Activated T-helper 17 cell treated with anti-CD3 and anti-CD28 coated beads, Interleukin-2, amount 50 U/mL, for 72 hours (primary cell): ENCODE data around the gene POU2F1. TPM values are rescaled to one million over a fixed set of nuclear protein-coding genes. Genes with fewer than 3 reads are reported as not detected.

Source experiments
- ATAC-seq: fragments of 150-1000 bp; cut with Tn5 transposase; replicated peaks from 2 replicates; pipeline ENCODE4 v1.10.0; 2021; ENCODE audit warnings: mild to moderate bottlenecking, moderate library complexity
- H3K27ac Mint-ChIP-seq: one replicate; pipeline ENCODE4 v1.8.0; 2022; ENCODE audit warnings: mixed read lengths
- H3K27me3 Mint-ChIP-seq: one replicate; pipeline ENCODE4 v1.8.0; 2022; ENCODE audit warnings: mixed read lengths
- H3K36me3 Mint-ChIP-seq: one replicate; pipeline ENCODE4 v1.8.0; 2022; ENCODE audit warnings: low read depth, mild to moderate bottlenecking, mixed read lengths
- H3K4me1 Mint-ChIP-seq: one replicate; pipeline ENCODE4 v1.8.0; 2022; ENCODE audit warnings: mixed read lengths
- H3K4me3 Mint-ChIP-seq: one replicate; pipeline ENCODE4 v1.8.0; 2022; ENCODE audit warnings: mild to moderate bottlenecking, mixed read lengths
- H3K9me3 Mint-ChIP-seq: one replicate; pipeline ENCODE4 v1.8.0; 2022; ENCODE audit warnings: mixed read lengths
- total RNA-seq, 2 donors: library from RNA; stranded (reverse); gene quantifications; one replicate each; pipeline ENCODE4 v1.2.3, GENCODE V29; 2022

Gene POU2F1
- total RNA-seq, 2 donors from 2014 or later = 20.6 to 28.0 TPM

DNA sequence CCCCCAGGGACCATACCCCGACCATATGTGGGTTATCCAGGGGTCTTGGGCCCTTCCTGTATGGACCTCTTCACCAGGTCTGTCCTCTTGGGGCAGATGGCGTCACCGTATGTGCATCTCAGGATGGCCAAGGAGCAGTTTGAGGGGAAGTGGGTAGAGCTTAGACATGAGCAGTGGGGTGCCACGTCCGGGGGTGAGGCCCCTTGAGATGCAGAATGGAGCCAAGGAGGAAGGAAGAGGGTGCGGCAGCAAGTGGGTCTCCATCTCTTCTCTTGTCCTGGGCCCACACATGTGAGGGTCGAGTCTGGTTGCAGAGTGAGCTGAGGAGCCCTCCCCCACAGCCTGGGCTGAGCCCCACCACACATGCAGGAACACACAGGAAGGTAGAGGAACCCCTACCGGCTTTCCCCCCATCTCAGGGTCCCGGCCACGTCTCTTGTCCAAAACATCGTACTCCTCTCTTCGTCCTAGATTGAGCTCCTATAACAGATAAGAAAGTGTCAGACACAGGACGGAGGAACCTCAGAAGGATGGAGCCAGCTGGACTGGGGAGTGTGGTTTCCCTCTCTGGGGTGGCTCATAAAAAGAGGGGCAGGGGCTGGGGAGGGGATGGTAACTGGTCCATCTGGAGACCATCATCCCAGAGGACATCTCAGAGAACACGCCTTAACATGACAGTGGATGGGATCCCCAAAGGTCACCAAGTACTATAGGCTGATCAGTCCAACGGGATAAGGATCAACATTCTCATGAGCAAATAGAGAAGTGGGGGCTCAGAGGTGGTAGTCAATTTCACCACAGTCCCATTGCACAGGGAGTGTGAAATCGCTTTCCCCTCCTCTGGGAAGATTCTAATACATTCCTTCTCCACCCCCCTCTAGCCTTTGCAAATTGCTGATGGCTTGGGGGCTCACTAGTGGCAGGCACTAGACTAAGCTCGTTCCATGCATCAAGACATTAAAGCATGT, 217.8 kb downstream of the POU2F1 start:
- Mint-ChIP-seq H3K27ac (peak overlapping the region; percentile 90), H3K27me3 (no peaks in the 10 kb centered on the region), H3K4me3 (peak overlapping the region; percentile 15), H3K36me3 (peaks cover 96% of the 10 kb centered on the region), H3K9me3 (no peaks in the 10 kb centered on the region), H3K4me1 (peaks cover 32% of the 10 kb centered on the region)
- no peak for ATAC-seq

DNA sequence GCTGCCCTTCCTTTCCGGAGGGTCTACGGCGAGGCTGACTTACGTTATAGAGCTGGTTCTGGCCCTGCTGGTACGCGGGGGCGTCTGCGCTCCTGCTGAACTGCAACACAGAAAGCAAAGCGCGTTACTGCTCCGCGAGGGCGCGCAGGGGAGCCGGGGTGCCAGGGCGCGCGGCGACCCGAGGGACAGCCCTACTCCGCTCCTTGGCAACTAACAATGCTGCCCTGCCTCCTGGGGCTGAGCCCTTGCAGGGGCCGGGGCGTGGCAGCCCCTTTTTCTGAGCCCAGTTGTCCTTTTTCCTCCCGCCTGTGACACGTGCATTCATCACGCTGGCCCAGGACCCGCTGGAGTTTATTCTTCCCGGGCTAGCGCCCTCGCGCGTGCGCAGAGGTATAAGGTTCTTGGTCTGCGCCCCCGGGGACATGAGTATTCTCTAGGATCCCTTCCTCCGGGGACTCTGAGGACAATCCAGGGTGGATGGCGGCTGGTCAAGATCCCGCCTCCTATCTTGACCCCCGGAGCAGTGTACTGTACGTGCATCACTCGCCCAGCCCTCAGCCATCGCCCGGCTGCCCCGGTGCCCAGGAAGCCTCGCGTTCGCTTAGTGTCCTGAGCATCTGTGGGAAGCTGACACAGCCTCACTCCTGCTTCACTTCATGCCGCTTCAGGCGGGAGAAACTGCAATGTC, 218.8 kb downstream of the POU2F1 start:
- Mint-ChIP-seq H3K4me1 (peaks cover 36% of the 10 kb centered on the region), H3K27ac (peak overlapping the region; percentile 79), H3K9me3 (no peaks in the 10 kb centered on the region), H3K36me3 (peaks cover 96% of the 10 kb centered on the region), H3K27me3 (no peaks in the 10 kb centered on the region), H3K4me3 (peak overlapping the region; percentile 12)
- no peak for ATAC-seq

DNA sequence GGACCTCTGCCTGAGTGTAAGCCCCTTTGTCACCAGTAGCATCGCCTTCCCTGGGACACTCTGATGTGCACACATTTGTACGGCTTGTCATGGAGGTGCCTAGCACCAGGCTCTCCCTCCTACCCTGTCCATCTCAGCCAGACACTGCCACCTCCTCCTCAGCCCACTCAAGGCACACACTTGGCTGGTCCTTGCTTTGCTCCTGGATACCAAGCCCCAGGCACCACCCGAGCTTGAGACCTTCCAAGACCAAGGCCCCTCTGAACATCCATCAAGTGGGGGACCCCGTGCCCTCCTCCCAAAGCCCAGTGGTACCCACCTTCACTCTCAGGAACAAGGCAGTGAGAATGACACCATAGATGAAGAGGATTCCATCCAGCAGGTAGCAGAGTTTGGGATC, 219.7 kb downstream of the POU2F1 start:
- Mint-ChIP-seq H3K27me3 (no peaks in the 10 kb centered on the region), H3K27ac (peak overlapping the region; percentile 79), H3K4me3 (peak overlapping the region; percentile 12), H3K9me3 (no peaks in the 10 kb centered on the region), H3K36me3 (peaks cover 97% of the 10 kb centered on the region), H3K4me1 (peaks cover 36% of the 10 kb centered on the region)
- no peak for ATAC-seq

DNA sequence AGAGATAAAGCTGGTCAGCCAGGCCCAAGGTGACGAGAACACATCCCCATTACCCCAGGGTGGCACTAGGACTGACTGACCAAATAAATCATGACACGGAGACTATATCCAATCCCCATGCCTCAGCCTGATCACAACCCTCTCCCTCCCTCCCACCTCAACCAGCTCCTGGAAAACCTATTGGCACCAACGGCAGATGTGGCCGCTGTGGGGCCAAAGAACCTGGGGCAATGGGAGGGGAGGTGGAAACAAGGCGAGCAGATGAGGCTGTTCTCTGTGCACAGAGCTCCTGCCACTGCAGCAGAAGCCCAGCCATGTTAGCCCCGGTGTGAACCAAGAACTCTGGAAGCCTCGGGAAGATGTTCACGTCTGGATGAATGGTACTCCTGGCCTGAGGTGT, 220.1 kb downstream of the POU2F1 start:
- no peaks in the 10 kb centered on the region for H3K9me3 Mint-ChIP-seq
- H3K4me1 Mint-ChIP-seq = peaks cover 37% of the 10 kb centered on the region
- H3K36me3 Mint-ChIP-seq = peaks cover 97% of the 10 kb centered on the region
- H3K27ac Mint-ChIP-seq = peak overlapping the region; percentile 79
- peak overlapping the region; percentile 12 for H3K4me3 Mint-ChIP-seq
- no peaks in the 10 kb centered on the region for H3K27me3 Mint-ChIP-seq
- no peak for ATAC-seq

DNA sequence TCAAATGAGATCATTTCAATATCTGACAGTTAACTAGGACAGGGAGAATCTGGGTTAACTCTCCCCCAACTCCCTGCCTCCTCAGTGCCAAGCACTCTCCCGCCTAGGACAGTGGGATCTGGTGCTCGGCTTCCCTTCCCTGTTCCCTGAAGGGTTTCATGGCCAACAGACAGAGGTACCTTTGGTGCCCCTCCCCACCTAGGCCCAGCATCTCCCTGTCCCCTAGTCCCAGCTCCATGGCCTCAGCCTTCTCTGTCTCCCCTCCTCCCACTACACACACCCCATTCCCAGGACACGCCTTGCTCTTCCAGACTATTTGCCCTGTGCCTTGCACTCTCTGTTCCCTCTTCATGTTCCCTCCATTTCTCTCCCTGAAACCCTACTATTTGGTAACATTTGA, 220.5 kb downstream of the POU2F1 start:
- no peak for ATAC-seq
- H3K36me3 Mint-ChIP-seq = peaks cover 97% of the 10 kb centered on the region

DNA sequence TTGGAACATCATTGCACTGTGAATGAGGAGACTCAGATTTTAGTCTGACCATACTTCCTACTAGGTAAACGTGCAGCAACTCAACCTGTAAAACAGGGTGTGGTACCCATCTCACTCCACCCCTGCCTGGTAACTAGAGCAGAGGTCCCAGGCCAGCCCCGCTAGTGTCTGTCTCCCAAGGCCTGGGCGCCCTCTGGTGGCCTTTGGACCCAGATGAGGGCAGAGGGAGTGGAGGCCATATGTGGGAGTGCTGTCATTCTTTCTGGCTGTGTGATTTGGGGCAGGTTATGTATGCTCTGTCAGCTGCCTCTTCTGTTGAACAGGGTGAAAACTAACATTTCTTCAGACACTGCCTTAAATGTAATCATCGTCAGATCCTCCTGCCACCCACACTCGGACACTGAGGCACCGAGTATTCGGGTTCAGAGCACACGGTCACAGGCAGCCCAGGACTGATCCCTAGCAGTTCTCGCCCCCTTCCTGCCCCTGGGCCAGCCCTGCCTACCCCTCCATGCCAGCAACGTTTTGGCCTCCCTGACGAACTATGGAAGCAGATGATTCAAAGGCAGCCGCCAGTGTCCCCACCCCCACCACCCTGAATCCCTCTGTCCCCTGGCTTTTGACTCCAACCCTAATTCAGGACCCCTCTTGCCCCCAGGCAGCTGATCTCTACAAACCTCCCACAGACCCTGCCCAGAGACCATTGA, 221.6 kb downstream of the POU2F1 start:
- H3K4me3 Mint-ChIP-seq = peak overlapping the region; percentile 43
- no peaks in the 10 kb centered on the region for H3K27me3 Mint-ChIP-seq
- peaks cover 97% of the 10 kb centered on the region for H3K36me3 Mint-ChIP-seq
- ATAC-seq = peak; percentile 96
- peak overlapping the region; percentile 85 for H3K27ac Mint-ChIP-seq
- no peaks in the 10 kb centered on the region for H3K9me3 Mint-ChIP-seq
- peaks cover 43% of the 10 kb centered on the region for H3K4me1 Mint-ChIP-seq

More for the DNA sequence above, 220.5 kb downstream of the POU2F1 start:
- Mint-ChIP-seq H3K4me1 (peaks cover 37% of the 10 kb centered on the region), H3K27ac (peak overlapping the region; percentile 25), H3K4me3 (no peak overlapping the region), H3K27me3 (no peaks in the 10 kb centered on the region), H3K9me3 (no peaks in the 10 kb centered on the region)

DNA sequence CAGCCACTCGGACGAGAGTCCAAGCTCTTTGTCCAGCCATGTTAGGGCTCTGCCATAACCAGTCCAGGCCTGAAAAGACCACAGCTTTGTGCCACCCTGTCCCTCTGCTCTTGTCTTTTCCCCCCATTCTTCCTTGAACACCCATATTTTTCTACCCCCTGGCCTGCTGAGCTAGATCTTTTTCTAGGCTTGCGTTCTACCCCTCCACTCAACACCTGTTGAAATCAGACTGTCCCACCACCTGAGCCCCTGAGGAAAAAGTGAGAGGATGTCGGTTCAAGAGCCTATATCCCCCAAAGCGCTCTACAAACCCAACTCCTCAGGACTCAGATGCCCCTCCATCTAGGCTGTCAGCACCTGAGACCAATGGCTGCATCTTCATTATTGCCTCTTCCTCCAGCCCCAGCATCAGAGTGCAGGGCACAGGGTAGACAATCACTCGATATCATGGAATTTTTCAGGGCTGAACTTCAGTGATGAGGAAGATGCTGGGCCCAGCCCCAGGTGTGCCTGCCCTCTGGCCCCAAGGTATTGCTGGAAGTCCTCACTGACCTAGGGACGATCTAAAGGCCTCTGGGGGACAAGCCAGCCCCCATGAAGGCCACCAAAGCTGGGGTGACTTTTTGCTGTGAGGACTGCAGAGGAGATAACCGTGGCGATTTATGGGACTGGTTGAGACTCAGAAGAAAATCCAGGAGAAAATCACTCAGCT, 222.3 kb downstream of the POU2F1 start:
- H3K27ac Mint-ChIP-seq = peak overlapping the region; percentile 85
- H3K27me3 Mint-ChIP-seq = no peaks in the 10 kb centered on the region
- ATAC-seq = no peak
- no peaks in the 10 kb centered on the region for H3K9me3 Mint-ChIP-seq
- peaks cover 97% of the 10 kb centered on the region for H3K36me3 Mint-ChIP-seq
- peaks cover 47% of the 10 kb centered on the region for H3K4me1 Mint-ChIP-seq
- H3K4me3 Mint-ChIP-seq = peak overlapping the region; percentile 43

DNA sequence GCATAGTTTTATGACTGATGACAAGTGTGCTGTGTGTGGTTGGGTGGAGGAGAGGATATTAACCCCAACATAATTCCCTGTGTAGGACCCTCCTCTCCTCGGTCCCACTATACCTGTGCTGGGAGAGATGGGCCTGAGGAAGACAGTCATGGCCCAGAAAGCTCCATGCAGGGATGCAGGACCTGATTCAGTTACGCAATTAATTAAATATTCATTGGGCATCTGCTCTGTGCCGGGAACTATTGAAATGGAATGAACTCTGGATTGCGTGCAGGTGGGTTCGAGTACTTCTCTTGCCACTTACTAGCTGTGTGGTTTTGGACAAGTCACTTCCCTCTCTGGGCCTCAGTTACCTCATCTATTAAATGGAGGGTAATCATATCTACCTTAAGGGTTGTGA, 223.1 kb downstream of the POU2F1 start:
- peaks cover 43% of the 10 kb centered on the region for H3K4me1 Mint-ChIP-seq
- no peak for ATAC-seq
- no peaks in the 10 kb centered on the region for H3K9me3 Mint-ChIP-seq
- peak overlapping the region; percentile 85 for H3K27ac Mint-ChIP-seq
- peaks cover 91% of the 10 kb centered on the region for H3K36me3 Mint-ChIP-seq
- H3K27me3 Mint-ChIP-seq = no peaks in the 10 kb centered on the region
- no peak overlapping the region for H3K4me3 Mint-ChIP-seq

DNA sequence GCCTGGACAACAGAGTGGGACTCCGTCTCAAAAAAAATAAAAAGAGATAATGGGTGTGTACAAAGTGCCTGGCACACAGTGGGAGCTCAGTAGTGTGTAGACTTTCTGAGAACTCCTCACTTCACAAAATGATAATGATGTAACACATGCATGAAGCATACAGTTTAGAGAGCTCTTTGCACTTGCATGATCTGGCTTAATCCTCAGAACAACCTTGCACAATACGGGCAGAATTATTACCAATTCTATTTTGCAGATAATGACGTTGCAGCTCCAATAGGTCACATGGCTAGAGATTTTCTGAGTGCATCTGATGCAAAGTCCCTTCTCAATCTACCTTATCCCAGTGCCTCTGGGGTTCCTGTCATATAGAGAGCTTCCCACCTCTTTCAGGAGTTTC, 226.3 kb downstream of the POU2F1 start:
- H3K27me3 Mint-ChIP-seq = no peaks in the 10 kb centered on the region
- H3K4me3 Mint-ChIP-seq = peak overlapping the region; percentile 79
- no peak for ATAC-seq
- H3K36me3 Mint-ChIP-seq = peaks cover 75% of the 10 kb centered on the region
- H3K9me3 Mint-ChIP-seq = no peaks in the 10 kb centered on the region
- peaks cover 45% of the 10 kb centered on the region for H3K4me1 Mint-ChIP-seq
- H3K27ac Mint-ChIP-seq = peak overlapping the region; percentile 91

DNA sequence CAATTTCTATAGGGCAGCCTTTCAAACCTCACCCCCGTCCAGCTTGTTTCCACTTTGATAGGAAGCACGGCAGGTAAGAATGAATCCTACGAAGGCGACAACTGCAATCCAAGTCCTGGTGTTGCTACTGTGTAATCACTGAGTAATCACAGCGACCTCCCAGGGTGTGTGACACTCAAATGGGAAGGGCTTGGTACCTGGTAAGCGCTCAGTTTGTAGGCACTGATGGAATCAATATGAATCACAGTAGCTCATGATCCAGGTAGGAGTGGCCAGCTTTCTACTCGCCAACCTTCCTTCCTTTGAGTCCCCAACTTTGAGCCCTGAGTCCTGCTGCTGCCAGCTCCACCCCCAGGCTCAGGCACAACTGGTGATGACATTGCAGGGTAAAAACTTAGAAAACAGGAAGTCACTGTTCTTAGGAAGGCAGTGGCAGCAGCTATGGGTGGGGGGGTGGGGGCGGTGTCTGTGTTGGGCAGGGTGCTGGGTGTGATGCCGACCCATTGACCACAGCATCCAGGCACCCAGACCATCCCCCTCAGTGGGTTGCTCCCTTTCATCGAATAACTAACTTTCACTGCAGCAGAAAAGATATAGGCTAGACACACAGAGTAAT, 226.9 kb downstream of the POU2F1 start:
- Mint-ChIP-seq H3K9me3 (no peaks in the 10 kb centered on the region), H3K27me3 (no peaks in the 10 kb centered on the region), H3K4me1 (peaks cover 43% of the 10 kb centered on the region), H3K27ac (peak overlapping the region; percentile 91), H3K36me3 (peaks cover 75% of the 10 kb centered on the region), H3K4me3 (peak overlapping the region; percentile 79)
- peak; percentile 94 for ATAC-seq

DNA sequence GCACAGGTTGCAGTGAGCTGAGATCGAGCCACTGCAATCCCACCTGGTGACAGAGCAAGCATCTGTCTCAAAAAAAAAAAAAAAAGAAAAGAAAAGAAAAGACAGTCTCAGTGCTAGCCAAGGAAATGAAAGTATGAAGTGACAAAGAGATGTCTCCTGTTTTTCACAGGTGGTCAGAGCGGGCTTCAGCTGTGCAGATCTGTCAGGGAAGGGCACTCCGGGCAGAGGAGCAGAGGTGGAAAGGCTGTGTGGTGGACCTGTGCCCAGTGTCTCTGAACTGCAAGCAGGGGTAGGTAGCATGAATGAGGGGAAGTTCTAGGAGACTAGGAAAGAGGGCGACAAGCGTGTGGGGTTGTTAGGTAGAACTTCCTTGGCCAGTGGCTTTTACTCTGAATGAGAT, 230.2 kb downstream of the POU2F1 start:
- H3K4me1 Mint-ChIP-seq = peaks cover 38% of the 10 kb centered on the region
- peaks cover 59% of the 10 kb centered on the region for H3K36me3 Mint-ChIP-seq
- no peaks in the 10 kb centered on the region for H3K9me3 Mint-ChIP-seq
- H3K4me3 Mint-ChIP-seq = peak overlapping the region; percentile 60
- no peaks in the 10 kb centered on the region for H3K27me3 Mint-ChIP-seq
- peak overlapping the region; percentile 60 for H3K27ac Mint-ChIP-seq
- no peak for ATAC-seq

DNA sequence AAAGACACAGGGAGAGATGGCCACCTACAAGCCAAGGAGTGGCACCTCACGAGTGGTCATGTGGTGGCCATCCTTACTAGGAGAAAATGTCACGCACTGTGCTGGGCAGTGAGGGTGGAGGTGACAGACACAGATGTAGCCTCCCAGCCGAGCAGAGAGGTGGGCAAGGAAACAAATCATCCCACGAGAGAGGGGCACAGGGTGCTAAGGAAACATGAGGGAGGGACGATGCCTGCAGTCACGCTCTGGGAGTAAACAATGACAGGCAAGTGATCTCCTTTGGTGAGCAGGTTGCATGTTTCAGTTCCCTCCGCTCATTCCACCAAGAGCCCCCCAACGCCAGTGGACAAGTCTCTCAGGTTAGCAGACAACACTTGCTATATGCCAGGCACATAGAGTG, 231.8 kb downstream of the POU2F1 start:
- peaks cover 36% of the 10 kb centered on the region for H3K4me1 Mint-ChIP-seq
- H3K36me3 Mint-ChIP-seq = peaks cover 51% of the 10 kb centered on the region
- peak overlapping the region; percentile 60 for H3K4me3 Mint-ChIP-seq
- H3K9me3 Mint-ChIP-seq = no peaks in the 10 kb centered on the region
- no peak for ATAC-seq
- no peak overlapping the region for H3K27ac Mint-ChIP-seq
- no peaks in the 10 kb centered on the region for H3K27me3 Mint-ChIP-seq

DNA sequence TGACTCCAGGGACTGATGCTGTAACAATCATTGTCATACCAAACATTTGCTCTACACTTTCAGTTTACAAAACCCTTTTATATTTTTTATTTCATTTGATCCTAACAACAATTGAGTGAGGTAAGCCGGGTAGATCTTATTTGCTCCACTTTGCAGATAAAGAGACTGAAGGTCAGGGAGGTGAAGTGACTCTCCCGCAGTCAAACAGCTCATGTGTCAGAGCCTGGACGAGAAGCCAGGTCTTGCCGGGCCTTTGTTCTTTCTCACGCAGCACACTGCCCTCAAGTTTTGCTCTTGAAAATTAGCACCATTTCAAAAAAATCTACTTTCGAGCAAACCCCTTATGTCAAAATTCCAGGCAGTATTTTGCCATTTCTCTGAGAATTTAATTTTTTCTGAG, 232.4 kb downstream of the POU2F1 start:
- peak overlapping the region; percentile 50 for H3K27ac Mint-ChIP-seq
- no peaks in the 10 kb centered on the region for H3K9me3 Mint-ChIP-seq
- no peaks in the 10 kb centered on the region for H3K27me3 Mint-ChIP-seq
- no peak for ATAC-seq
- peak overlapping the region; percentile 60 for H3K4me3 Mint-ChIP-seq
- H3K36me3 Mint-ChIP-seq = peaks cover 51% of the 10 kb centered on the region
- peaks cover 37% of the 10 kb centered on the region for H3K4me1 Mint-ChIP-seq
